HG02678 (cell line): ENCODE measurements around the gene SGK1.
"Not testable (repeated sequence)": the region's sequence is repeated elsewhere in the genome, so short reads cannot be mapped to it uniquely, and the experiment has no call there.

Experiments used
- ATAC-seq: cut with Tn5 transposase; IDR thresholded peaks from one replicate; pipeline ENCODE4 v1.9.1; 2021; ENCODE audit warnings: mild to moderate bottlenecking, moderate library complexity; ENCODE audit not compliant: unreplicated experiment

The SGK1 gene

DNA sequence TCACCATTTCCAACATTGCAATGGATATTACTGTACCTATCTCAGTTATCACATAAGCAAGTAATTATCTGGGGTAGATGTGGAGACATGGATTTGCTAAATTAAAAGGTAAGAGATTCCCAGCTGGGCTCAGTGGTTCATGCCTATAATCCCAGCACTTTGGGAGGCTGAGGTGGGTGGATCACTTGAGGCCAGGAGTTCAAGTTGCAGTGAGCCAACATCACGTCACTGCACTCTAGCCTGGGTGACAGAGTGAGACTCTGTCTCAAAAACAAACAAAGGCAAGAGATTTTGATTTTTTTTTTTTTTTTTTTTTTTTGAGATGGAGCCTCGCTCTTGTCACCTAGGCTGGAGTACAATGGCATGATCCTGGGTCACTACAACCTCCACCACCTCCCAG lies 62.6 kb downstream of the SGK1 start:
- ATAC-seq: not testable (repeated sequence)

DNA sequence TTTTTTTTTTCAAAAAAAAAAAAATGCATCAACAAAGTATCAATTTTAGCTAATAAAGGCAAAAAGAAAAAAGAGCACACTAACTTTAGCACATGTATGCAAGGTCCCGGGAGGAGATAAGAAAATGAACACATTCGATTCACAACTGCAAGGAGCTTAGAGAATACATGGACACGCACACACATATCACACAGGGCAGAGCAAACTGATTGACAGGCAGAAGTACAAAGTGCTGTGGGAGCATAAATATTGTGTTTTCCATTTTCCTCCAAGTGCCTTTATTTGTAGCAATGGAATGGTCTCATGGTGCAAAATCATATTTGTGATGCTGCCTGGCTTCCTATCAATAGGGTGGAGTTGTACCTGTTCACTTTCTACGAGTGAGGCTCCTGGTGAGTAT lies 63.8 kb downstream of the SGK1 start:
- no peak for ATAC-seq

DNA sequence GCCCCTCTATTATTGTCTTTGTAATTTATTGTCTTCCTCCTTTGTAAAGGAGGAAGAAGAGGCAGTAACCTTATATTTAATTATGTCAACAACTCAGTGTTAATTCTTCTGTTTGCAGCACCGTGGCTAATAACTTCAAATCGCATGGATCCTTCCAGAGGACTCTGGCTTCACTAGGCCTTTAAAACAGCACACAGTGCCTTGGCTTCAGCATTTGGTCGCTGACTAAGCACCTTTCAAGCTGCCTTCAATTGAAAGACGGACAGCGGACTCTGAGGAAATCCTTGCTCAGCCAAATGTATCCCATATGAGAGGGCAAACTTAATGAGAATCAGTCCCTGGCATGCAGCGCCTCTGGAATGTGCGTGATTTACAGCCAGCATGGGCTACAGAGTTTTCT lies 64.2 kb downstream of the SGK1 start:
- ATAC-seq: no peak

DNA sequence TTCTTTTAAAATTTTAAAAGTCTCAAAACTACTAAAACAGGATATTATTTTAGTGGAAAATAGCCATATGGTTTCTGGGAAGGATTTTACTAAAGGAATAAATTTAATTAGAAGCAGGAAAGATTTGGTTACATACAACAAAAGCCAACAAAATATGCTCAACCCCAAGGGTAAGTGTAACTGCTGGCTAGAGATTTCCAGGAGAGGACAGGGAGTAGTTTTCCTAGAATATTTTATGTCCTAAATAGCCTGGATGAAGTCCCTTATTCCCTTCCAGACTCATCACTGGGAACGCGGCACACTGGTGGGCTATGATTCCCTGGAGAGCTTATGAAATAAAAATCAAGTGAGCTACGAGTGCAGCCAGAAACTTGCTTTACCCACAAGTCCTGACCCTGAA lies 66.6 kb downstream of the SGK1 start:
- no peak for ATAC-seq

DNA sequence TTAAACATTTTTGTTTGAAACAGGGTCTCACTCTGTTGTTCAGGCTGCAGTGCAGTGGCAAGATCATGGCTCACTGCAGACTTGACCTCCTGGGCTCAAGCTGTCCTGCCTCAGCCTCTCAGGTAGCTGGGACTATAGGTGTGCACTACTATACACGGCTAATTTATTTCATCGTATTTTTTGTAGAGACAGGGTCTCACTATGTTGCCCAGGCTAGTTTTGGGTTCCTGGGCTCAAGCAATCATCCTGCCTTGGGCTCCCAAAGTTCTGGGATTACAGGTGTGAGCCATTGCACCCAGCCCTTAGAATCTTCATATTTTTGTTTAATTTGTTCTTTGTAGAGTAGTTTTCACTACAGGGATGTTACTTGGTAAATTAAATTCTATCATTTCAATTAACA lies 67.1 kb downstream of the SGK1 start:
- no peak for ATAC-seq

DNA sequence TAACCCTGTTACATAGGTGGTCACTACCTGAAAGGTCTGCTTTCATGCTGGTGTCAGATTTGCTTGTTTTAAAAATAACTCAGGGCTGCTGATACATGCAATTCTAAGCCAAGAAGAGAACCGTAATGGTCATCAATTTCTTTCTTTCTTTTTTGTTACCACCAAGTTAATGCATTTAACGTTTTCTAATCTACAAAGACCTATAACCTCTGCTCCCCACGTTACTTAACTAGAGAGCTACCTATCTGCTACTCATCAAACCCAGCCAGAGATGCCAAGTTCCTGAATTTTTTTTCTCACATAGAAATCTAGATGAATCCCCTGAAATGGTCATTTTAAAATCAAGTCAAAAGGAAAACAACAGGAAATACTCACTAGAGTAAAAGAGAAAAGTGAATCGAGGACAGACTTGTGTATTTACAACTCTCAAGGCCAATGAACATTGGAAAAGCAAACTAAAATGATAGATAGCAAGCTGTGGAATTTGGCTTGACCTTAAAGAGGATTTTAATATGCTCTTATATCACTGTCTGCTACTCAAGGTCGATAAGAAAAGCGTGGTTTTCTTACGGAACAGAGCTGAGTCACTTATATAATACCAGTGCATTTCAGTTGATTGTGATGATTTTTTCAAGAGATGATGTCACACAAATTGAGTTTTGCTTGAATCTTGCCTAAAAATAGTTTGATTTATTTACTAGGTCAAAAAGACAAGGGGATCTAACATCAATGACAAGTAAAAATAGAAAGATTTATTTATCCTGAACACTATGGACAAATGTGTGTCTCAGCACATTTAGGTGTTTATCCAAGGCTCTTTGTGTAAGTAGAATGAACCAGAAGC lies 67.9 kb downstream of the SGK1 start:
- no peak for ATAC-seq

DNA sequence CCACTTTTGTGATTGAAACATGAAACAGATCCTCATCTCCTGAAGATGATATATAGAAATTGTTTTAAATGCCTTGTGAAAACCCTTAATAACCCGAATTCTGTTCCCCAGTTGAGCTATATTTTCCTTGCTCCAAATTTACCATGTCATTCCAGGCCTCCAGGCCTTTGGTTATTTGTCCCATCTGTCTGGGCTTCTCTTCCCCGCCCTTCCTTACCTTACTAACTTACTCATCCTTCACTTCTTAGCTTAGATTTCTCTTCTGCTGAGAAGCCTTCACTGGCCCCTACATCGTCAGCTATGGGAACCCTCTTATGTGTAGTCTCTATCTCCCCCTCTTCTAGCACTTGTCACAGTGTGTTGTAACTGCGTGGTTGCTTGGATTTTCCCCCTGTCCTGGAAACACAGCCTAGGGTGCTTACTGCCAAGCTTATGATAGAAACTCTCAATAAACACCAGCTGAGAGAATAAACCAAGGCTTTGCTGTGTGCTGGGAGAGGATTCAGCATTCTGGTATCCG lies 68.6 kb downstream of the SGK1 start:
- ATAC-seq: no peak

DNA sequence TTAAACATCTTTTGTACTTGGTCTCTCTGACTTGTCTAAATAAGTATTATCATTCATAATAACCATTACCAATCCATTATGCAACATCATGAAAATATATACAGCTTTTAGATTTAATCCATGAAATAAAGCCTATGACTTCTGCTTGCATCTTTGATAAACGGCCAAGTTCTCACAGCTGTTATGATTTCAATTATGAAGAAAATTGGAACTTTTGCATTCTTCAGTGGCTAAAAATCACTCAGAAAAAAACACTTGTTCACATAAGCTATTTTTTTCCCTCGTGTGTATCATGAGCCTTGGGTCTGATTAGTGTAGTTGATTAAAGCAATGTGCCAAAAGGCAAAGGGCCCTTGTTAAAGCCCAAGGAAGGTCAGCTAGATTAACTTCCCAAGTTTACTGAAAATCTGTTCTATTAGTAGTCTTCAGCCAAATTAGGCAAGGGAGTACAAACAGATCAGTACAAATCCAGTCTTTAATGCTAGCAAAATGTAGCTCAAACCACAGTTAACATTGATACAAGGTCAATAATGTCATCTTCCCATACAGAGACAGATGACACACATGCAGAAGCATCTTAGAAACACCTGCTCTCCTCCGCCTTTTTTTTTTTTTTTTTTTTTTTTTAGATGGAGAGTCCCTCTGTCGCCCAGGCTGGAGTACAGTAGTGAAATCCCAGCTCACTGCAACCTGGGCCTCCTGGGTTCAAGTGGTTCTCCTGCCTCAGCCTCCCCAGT lies 69.9 kb downstream of the SGK1 start:
- ATAC-seq: no peak

DNA sequence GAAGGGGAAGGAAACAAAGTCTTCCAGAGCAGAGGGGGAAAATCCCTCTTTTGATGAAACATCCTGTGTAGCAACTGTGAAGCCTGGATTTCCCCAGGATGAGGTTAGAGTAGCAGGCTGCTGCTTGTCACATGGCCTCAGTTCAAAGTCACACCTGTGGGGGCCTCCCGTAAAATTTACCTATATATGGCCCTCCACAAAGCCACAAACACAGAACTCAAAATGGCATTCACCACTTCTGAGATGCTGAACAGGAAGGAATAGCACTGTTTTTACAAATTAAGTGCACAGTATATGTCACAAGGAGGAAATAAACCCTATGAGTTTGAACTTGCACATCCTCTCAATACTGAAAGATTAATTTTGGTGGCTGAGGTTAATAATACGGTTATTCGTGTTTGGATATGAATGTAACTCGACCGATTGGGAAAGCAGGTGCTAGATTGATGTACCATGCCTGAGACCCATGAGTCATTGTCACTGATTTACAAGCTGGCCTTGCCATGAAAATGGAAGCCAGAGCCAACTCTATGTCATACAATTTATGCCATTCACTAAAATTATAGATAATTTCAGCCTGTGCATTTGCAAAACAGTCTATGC lies 70.6 kb downstream of the SGK1 start:
- peak; percentile 90 for ATAC-seq

DNA sequence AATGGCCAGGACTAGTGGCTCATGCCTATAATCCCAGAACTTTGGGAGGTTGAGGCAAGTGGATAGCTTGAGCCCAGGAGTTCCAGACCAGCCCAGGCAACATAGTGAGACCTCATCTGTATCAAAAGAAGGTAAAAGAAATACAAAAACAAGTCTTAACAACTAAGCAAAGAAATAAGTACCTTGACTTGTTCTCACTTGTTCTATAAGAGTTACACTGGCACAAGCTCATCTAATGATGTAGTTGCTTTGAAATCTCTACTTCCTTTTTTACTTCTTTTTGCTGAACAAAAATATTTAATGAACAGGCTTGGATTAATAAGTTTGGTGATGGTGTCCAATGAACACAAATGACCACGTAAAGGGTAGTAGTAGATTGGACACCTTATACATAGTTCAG lies 72.2 kb downstream of the SGK1 start:
- ATAC-seq: no peak

DNA sequence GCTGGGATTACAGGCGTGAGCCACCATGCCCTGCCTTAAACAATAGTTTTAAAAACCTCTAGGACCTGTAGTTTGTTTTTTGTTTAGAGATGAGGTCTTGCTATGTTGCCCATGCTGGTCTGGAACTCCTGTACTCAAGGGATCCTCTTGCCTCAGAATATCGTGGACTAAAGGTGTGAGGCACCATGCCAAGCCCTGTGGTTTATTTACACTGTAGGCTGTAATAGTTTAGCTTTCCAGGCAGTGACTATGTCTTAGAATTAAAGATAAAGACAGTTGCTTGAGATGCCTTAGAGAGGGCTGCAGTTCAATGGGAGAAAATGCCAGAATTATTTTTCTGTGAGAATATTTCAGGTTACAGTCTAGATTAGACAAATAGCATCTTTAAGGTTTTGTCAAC lies 72.9 kb downstream of the SGK1 start:
- ATAC-seq: no peak

DNA sequence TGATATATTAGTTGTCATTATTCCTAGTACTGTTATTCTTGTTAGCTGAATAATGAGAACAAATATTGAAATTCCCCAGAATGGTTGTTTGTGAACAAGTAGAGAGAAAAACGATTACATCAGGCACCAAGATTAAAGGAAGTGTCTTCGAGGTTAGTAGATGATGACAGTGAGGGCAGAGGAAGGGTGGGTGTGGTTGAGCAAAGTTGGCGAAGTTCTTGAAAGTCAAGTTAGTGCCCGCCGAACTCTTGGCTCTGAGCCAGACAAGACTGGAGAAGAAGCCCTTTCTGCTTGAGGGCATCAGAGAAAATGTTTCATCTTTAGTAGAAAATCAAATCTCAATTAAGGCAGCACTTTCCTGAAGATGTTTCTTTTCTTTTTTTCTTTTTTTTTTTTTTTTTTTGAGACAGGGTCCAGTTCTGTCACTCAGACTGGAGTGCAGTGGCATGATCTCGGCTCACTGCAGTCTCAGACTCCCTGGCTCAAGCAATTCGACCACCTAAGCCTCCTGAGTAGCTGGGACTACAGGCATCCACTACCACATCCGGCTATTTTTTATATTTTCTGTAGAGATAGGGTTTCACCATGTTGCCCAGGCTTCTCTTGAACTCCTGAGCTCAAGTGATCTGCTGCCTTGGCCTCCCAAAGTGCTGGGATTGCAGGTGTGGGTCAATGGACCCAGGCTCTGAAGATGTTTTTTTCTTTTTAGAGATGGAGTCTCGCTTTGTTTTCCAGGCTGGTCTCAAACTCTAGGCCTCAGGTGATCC lies 77.1 kb downstream of the SGK1 start:
- no peak for ATAC-seq

DNA sequence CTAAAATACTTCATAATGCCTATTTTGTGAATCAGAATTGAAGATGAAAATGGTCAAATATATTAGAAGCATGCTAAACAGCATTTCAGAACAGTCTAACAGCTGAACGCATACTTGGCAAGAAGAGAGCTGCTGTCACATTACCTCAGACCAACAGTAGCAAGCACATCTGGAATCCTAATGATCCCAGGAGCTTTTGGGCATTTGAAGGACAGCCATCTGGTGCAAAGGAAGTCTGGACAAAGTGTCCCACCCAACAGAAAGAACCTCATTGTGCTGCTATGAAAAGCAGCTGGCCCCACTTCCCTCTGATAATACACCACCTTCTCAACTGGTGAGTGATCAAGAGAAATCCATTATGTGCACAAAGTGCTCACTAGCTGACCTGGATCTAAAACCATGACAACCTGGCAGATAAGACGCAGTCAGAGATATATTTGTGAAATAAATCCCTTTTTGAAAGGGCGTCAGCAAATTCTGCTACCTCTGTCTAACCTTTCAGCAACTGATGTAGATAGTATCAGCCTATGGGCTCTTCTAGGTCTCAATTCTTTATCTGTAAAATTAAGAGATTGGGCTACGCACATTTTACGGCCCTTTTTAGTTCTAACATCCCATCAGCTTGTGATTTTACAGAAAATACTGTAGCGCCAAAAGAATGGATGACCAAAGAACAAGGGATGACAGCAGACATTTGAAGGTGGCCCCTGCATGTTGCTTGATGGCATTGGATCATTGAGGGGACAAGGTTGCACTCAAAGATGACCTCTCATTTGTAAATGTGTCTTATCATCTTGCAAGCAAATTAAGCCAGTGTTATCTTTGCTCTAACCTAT lies 78.7 kb downstream of the SGK1 start:
- ATAC-seq: no peak

DNA sequence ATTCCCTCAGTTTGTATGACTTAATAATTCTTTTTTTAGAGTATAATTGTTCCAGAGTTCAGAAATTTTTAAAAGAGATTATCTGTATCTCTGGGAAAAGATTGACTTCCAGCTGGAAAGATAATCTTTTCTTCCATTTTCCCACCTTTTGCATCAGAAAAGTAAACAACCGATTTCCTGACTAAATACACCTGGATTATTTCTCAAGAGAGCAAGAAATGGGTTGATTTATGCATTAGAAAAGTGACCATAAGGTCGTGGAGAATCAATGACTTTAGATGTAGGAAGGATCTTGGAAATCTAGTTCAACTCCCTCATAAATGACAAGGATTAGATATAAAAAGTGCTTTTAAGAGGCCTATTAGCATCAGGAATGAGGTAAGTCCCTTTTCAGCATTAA lies 79.9 kb downstream of the SGK1 start:
- no peak for ATAC-seq

DNA sequence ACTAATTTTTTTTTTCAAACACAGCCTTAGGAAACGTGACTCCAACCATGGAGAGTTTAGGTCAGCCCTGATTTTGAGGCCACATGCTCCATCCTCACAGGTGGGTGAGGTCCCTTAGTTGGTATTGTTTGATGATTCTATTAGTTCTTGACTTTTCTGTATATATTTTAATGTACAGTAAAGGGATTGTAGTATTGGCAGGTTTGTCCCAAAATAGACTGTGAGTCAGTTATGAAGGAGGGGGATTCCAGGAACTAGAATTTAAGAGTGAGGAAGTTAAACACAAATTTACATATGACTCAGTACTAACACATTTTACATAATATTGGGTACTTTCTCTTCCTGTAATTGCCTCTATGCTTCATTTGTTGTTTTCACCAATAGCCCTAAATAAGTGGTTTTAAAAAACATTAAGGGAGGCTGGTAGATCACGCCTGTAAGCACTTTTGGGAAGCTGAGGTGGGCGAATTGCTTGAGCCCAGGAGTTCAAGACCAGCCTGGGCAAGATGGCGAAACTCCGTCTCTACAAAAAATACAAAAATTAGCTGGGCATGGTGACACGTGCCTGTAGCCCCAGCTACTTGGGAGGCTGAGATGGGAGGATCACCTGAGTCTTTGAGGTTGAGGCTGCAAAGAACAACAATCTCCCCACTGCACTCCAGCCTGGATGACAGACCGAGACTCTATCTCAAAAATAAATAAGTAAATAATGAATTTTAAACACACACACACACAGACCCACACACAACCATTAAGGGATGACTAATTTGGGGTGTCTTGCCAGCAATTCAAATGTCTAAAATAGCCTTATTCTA lies 81.8 kb downstream of the SGK1 start:
- ATAC-seq: peak; percentile 97

DNA sequence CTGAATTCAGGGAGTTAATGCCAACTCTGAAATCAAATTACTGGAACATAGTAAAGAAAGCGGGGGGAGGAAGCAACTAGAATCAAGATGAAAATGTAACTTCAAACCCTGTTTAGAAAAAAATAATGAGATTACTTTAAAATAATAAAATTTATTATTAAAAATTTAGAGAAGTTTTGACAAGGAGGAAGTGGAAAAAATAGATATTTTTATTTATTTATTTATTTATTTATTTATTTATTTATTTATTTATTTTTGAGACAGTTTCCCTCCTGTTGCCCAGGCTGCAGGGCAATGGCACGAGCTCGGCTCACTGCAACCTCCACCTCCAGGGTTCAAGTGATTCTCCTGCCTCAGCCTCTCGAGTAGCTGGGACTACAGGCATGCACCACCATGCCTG lies 82.6 kb downstream of the SGK1 start:
- not testable (repeated sequence) for ATAC-seq

DNA sequence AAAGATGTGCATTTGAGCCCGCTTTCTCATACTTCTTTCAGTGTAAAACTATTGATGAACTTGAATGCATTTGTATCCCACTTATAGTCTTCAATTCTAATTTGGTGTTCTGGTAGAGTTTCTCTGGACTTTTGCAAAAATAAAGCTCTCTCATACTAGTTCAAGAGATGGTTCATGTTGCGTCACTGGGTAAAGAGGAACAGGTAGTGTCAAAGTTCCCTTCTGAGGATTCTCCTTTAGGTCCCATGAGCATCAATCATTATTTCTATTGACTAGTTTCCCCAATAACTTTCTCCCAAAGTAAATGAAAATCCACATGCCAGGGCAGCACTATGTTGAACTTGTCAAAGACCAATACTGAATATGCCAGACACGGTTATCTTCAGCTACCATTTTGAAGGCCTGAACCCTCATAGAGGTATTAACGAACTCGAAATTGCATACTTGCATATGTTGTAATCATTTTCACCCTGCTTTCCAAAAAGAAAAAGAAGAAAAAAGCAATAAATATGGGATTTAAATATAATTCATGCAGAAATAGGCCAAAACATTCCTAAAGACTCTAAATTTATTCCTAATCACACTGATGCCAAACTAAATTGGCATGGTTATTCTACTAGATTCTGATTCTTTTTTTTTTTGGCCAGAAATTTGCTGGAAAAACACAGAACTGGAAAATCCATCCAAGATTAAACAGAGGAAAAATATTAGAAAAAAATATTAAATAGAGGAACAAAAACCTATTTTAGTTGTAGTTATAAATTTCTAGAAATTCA lies 84.5 kb downstream of the SGK1 start:
- ATAC-seq: no peak

DNA sequence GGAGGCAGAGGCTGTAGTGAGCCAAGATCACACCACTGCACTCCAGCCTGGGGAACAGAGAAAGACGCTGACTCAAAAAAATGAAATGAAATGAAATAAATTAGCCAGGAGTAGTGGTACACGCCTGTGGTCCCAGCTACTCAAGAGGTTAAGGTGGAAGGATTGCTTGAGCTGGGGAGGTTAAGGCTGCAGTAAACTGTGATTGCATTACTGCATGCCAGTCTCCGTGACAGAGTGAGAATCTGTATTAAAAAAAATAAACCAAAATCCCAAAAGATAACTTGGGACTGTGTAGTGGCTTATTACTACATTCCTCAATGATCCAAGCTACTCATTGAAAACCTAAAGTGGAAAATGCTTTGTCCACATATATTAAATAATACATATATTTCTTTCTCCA lies 87.0 kb downstream of the SGK1 start:
- ATAC-seq: no peak
